ENCODE results near the gene SLC9A9.

SLC9A9 gene

DNA sequence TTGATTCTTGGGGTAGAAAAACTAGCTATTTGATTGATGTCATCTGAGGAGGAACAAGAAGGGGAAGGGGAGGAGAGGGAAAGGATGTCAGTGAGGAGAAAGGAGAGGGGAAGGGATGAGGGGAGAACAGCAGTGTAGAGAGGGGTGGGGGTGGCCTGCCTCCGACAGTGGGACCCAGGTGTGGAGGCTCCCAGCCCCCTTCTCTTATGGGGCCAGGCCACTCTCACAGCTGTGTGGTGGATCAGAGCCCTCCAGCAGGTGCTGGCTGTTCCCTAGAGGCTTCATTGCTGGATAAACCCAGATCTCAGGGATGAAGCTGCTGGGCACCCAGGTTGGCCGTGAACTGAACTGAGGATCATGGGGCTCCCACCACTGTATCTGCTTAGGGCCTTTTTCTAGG is 464.2 kb downstream of the SLC9A9 start:
- no peak for DNase-seq (ENCODE audit: low read depth)
- H3K4me3 ChIP-seq (ENCODE audit: low read length): no peak overlapping the region
- TF ChIP-seq CTCF (IDR thresholded peaks at IDR 0.05; ENCODE audit: insufficient read depth, low read depth, low read length, missing control alignments): no peak

GRCh38 chr3:143383421-143383820 is 464.8 kb downstream of the SLC9A9 start:
- TF ChIP-seq CTCF (IDR thresholded peaks at IDR 0.05; ENCODE audit: insufficient read depth, low read depth, low read length, missing control alignments): no peak
- no peak for DNase-seq (ENCODE audit: low read depth)
- H3K4me3 ChIP-seq (ENCODE audit: low read length): no peak overlapping the region

- H3K4me3 ChIP-seq (ENCODE audit: low read length): no peak overlapping the region
- no peak for DNase-seq (ENCODE audit: low read depth)
- TF ChIP-seq CTCF (IDR thresholded peaks at IDR 0.05; ENCODE audit: insufficient read depth, low read depth, low read length, missing control alignments): no peak
Measured at GRCh38 chr3:143382816-143383215, 465.5 kb downstream of the SLC9A9 start.

DNA sequence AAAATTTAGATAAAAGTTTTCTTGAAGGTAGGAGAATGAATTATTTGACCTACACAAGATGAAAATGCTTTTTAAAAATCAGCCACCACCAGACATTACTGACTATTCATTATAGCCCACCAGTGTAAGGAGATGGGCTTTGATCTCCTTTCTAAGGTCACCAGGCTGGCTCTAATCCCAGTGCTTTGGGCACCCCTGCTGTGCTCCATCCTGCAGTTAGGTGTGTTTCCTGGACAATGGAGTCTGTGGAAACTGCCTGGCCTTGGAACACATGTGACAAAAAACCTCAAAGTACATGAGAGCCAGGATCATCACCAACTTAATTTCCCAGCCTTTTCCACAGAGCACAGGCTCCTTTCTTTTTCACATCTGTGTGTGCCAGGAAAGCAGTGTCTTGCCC is 467.8 kb downstream of the SLC9A9 start:
- H3K4me3 ChIP-seq (ENCODE audit: low read length): no peak overlapping the region
- no peak for DNase-seq (ENCODE audit: low read depth)
- no peak for TF ChIP-seq CTCF (IDR thresholded peaks at IDR 0.05; ENCODE audit: insufficient read depth, low read depth, low read length, missing control alignments)

DNA sequence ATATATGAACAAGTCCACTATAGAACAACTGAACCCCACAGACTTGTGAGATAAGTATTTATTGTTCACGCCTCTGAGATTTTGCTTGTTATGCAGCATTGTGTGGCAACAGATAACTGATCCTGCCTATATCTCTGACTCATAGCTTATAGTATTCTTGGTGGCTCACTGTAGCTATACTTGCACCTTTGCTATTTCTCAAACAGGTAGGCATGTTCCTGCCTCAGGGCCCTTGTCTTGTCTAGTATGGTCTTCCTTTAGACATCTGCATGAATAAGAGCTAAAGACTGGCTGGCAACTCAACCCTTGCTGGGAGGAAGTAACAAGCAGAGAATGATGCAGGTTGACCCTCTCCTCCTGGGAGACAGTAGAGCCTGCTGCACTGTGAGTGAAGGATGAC is 472.6 kb downstream of the SLC9A9 start:
- no peak overlapping the region for H3K4me3 ChIP-seq (ENCODE audit: low read length)
- no peak for TF ChIP-seq CTCF (IDR thresholded peaks at IDR 0.05; ENCODE audit: insufficient read depth, low read depth, low read length, missing control alignments)

GRCh38 chr3:143367171-143367570 is 481.1 kb downstream of the SLC9A9 start:
- TF ChIP-seq CTCF (IDR thresholded peaks at IDR 0.05; ENCODE audit: insufficient read depth, low read depth, low read length, missing control alignments): no peak
- DNase-seq (ENCODE audit: low read depth): no peak
- no peak overlapping the region for H3K4me3 ChIP-seq (ENCODE audit: low read length)

More for the DNA sequence above, 472.6 kb downstream of the SLC9A9 start:
- DNase-seq (ENCODE audit: low read depth): peak; percentile 66

DNA sequence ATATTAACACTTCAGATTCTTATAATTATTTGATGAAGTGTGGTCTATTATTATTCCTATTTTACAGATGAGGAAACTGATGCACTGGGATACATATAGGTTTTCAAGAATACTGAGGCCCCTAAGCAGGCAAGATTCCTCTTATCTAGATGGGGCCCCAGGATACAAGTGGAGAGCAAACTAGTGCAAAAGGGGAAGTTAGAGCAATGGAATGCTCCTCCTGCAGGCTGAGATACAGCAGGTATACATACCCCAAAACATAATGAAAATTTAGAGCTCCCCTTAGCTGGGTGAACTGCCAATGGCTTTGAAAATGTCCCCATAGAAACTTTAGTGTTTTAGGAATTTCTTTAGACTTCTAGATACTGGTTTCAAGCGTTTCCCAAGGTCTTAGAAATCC is 481.6 kb downstream of the SLC9A9 start:
- H3K4me3 ChIP-seq (ENCODE audit: low read length): no peak overlapping the region
- no peak for TF ChIP-seq CTCF (IDR thresholded peaks at IDR 0.05; ENCODE audit: insufficient read depth, low read depth, low read length, missing control alignments)
- no peak for DNase-seq (ENCODE audit: low read depth)

Data from epithelial cell of esophagus (primary cell).